Fibroblast of mammary gland (primary cell): ENCODE data around the gene PKNOX1.
"Not testable (repeated sequence)": the region's sequence is repeated elsewhere in the genome, so short reads cannot be mapped to it uniquely, and the experiment has no call there.

Experiments used
- DNase-seq: peaks from one replicate; pipeline ENCODE4 v3.0.0-alpha.2; 2010; ENCODE audit warnings: low read depth
- H3K4me3 ChIP-seq: 2 replicates; pipeline ENCODE4 v1.5.1; 2011; ENCODE audit warnings: low read depth, mild to moderate bottlenecking, low read length, moderate library complexity; ENCODE audit not compliant: control insufficient read depth
- TF ChIP-seq, protein P1 (sequence below): conservative IDR thresholded peaks from 2 replicates; pipeline ENCODE4 v1.5.1; 2011; ENCODE audit warnings: low read depth, low read length, inconsistent platforms; ENCODE audit not compliant: control insufficient read depth, insufficient read depth

The PKNOX1 gene

DNA sequence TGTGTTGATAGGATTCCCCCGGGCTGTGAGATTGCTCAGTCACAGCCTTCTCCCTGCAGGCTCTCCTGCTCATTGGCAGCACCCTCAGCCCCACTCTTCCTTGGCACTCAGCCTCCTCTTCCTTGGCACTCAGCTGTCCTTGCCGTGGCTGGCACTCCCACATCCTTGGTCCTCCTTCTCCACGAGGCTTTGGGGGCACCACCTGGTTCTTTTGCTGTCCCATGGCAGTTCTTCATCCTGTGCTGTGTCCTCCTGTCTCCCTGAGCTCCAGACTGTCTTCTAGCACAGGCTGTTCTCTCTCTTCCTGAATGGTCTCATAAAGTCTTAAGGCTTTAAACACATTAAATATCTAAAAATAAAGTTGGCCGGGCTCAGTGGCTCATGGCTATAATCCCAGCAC, 27.0 kb downstream of the PKNOX1 start:
- DNase-seq: no peak

DNA sequence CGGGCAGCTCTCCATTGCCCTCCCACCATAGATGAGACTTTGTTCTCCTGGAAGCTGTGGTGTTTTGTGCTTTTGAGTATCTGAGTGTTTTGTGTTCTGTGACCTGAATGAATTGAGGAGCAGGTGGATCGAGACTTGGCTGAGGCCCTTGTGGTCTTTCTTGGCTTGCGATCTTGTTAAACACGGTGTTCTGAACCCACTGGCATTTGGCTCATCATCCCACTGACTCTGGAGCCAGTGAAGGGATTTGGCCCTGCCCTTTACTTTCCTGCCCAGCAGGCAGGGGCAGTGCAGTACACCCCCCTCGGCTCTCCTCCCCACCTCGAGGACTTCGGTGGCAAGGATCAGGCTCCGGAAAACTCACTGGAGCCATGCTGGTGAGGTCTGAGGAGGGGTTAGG, 30.6 kb downstream of the PKNOX1 start:
- DNase-seq: no peak
- TF ChIP-seq, protein P1, sequence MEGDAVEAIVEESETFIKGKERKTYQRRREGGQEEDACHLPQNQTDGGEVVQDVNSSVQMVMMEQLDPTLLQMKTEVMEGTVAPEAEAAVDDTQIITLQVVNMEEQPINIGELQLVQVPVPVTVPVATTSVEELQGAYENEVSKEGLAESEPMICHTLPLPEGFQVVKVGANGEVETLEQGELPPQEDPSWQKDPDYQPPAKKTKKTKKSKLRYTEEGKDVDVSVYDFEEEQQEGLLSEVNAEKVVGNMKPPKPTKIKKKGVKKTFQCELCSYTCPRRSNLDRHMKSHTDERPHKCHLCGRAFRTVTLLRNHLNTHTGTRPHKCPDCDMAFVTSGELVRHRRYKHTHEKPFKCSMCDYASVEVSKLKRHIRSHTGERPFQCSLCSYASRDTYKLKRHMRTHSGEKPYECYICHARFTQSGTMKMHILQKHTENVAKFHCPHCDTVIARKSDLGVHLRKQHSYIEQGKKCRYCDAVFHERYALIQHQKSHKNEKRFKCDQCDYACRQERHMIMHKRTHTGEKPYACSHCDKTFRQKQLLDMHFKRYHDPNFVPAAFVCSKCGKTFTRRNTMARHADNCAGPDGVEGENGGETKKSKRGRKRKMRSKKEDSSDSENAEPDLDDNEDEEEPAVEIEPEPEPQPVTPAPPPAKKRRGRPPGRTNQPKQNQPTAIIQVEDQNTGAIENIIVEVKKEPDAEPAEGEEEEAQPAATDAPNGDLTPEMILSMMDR: no peak
- no peak overlapping the region for H3K4me3 ChIP-seq

More for the DNA sequence above, 27.0 kb downstream of the PKNOX1 start:
- TF ChIP-seq, protein P1: no peak
- no peak overlapping the region for H3K4me3 ChIP-seq

DNA sequence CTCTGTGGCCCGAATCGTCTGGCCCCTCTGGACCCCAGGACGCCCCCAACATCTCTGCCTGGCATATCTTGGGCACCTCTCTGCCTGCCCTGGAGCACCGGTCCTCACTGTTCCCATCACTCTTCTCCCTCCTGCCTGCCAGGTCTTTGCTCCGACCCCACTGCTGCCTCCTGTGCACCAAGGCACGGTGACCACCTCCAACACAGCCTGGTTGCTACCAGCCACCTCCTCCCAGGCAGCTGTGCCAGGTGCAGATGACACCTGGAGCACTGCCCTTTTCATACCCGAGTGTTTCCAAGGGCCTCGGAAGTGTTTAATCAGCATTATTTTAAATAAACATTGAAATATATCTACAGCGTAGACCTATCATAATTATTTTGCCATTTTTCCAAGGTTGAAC, 31.3 kb downstream of the PKNOX1 start:
- H3K4me3 ChIP-seq: no peak overlapping the region
- no peak for DNase-seq
- TF ChIP-seq, protein P1: no peak

DNA sequence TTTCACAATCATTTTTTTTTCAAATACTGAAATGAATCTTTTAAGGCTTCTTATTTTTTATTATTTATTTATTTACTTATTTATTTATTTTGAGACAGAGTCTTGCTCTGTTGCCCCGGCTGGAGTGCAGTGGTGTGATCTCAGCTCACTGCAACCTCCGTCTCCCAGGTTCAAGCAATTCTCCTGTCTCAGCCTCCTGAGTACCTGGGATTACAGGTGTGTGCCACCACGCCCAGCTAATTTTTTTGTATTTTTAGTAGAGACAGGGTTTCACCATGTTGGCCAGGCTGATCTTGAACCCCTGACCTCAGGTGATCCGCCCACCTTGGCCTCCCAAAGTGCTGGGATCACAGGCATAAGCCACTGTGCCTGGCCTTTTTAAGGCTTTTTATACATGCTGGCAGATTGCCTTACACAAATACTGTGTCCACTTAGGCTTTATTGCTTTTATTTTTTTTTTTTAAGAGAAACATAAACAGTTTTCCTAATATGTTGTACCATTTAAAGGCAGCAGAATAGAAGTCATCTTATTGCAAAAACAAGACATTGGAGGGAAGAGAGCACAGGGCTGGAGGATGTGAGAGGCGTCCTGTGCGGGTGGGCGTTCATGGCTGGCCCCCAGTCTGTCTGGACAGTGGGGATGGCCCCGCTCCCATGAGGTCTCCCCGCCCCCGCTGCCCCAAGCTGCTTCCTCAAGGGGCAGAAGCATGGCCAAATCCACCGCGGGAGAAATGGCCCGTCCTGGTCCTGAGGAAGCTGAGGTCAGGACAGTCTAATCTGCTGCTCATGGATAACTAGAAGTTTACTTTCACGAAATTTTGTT, 31.9 kb downstream of the PKNOX1 start:
- DNase-seq, H3K4me3 ChIP-seq: not testable (repeated sequence)

DNA sequence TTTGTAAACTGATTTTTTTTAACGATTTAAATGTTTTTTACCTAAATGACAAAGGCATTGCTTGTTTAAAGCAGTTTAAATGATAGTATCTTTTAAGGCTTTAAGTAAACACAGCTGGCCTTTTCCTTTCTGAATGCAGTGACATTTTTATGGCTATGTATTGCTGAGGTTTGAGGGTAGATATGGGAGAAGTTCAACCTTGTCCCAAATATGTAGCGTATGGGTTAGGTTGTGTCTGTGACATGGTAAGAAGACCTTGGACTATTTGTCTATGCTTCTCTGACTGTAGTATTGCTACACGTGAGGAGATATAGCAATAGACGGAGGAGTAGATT, 32.5 kb downstream of the PKNOX1 start:
- TF ChIP-seq, protein P1: no peak
- H3K4me3 ChIP-seq: no peak overlapping the region
- DNase-seq: no peak

DNA sequence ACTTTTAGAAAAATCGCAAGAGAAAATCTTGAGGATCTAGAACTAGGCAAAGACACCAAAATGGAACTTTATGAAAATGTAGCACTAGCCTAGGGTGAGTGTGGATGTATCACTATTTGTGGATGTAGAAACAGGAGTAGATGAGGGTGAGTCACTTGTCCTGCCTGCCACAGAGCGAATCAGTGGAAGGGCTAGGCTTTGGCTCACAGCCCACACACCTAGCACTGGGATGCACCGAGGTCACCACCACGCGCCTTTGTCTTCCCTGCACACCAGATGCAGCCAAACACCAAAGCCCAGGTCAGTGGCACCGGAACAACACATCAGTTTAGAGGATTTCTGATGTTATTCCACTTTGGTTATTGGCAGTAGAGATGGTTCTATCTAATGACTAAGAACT, 38.2 kb downstream of the PKNOX1 start:
- no peak overlapping the region for H3K4me3 ChIP-seq
- TF ChIP-seq, protein P1: no peak
- DNase-seq: peak; percentile 41

DNA sequence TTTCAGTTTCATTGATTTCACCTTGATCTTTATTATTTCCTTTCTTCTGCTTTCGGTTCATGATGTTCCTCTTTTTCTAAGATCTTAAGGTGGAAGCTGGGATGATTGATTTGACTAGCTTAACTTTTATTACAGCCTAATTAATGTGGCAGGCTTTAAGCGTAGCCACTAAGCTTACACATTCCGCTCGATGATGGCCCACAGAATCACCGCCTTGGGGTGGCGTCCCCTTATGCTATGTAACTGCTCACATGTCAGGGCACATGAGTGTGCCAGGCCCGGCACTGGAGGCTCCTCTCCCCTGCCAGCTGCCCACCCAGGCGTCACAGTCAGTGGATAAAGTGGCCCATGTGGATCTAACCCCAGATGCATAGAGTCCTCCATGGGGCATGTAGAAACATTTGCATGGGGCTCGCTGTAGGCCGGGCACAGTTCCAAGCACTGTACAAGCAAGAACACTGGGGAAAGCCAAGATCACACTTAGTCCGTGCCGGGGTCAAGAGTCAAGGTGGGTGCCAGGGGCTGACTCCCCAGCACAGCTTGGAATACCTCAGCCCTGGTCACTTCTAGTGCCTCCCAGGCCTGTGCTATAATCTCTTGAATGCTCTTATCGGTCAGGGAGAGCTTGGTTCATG, 41.7 kb downstream of the PKNOX1 start:
- H3K4me3 ChIP-seq: no peak overlapping the region
- no peak for DNase-seq
- TF ChIP-seq, protein P1: no peak
